DMS53 (cell line): ENCODE measurements around the gene AP5B1.
"Not testable (repeated sequence)": the region's sequence is repeated elsewhere in the genome, so short reads cannot be mapped to it uniquely, and the experiment has no call there.

ENCODE experiments used
- DNase-seq: peaks from one replicate; lab custom pipeline; 2025; lab: John Stamatoyannopoulos, UW

The AP5B1 gene

DNA sequence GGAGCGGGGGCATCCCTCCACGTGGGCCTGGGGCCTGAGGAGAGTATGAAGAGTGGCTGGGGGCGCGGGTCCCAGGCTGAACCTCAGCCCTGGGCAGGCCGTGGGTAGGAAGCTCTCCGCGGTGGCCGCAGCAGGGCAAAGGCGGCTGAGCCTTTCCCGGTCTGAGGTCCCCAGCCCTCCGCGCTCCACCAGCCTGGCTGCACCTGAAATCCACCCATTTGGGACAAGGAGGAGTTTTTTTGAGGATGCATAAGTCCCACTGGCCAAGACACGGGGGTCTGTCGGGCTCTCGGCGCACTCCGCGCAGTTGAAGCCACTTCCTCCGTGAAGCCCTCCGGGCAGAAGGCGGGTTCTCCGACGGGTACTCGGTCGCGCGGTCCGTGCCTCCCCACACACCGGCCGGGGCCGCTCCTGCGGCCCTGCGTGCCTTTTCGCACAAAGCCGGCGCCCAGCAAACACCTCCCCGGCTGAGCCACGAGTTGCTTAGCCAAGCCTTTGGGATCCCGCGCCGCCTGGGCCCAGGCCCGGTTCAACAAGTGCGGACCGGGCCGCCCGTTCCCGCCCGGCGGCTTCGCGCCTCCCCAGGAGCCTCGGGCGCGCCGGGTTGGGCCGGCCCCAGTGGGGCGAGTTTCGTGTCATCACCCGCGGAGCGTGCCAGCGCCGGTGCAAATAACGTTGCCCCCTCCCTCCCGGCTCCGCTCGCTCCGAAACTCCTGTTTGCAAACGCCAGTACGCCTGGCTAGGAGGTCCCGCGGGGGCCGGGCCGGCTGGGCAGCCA lies 5.4 kb upstream of the AP5B1 start:
- DNase-seq, result peak; percentile 69

DNA sequence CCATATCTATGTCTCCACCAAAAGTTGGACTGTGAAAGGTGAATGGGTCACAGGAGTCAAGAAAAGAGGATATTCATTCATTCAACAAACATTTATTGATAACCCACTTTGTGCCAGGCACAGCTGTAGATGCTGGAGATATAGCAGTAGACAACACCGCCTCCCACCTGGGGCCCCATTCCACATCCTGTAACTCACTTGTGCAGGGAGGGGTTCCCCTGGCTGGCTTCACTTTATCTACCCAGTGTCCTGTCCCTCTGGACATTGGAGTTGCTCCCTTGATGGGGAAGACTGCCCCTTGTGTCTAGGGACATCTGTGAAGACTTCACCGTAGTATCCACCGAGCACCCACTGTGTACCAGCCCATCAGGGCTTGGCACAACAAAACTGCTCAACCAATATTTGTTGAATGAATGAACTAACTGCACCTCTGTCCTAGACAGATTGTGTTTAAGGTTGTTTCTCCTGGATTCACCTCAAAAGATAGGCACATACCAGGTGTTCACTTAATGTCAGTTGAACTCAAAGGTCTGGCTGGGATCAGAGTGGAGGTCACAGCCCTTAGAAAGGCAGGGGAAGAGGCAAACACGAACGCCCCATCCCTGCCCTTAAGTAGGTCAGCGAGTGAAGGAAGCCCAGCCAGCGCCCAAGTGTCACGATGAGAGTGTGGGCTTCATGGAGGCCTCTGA lies 4.7 kb upstream of the AP5B1 start:
- DNase-seq, result no peak

DNA sequence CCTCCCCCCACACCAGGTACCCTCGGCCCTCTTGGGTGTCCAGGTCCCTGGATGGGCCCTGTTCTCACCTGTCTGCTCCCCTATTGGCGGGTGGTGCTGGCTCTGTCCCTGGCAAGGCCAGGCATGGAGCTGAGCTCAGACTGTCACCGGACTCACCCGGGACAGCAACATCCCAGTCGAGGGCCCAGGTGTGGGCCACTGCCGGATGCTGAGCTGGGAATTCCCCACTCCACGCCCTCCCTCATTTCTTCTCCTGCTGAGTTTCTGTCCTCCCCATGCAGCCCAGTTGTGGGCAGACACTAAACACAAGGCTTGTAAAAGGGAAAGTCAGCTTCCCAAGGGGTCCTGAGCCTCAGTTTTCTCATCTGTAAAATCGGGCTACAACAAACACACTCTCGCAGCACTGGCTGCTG lies 2.0 kb upstream of the AP5B1 start:
- peak; percentile 28 for DNase-seq

DNA sequence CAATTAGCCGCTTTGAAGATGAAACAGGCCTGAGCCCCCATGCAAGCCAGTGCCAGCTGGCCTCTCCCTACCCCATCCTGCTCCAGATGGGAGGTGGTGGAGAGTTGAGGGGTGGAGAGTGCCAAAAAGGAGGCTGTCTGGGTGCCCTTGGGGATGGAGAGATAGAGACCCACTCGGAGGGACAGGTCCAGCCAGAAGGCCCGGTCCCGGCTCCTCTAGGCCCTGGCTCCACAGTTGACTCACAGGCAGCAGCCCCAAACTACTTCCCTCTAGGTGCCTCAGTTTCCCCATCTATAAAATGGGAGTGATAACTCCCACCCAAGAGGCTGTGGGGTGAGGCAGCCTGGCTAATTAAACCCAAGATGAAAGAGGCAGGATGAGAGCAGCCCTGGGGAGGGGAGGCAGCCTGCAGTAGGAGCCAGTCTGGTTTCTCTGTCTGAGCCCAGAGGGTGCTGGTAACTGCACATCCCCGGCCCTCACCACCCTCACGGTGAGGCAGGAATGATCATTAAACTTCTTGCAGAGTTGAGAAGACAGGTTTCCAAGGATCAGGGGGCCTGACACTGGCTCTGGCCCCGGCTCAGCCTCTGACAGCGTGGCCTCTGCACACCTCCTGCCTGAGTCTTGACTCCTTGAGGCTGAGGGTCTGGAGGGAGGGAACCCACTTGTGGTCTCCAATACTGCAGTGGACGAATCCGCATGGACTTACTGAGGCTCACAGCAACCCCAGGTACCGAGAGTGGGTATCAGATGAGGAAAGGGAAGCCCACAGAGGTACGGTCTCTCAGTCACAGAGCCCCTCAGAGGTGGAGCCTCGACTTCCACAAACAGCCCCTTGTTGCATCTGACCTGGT lies 1.4 kb upstream of the AP5B1 start:
- DNase-seq, result no peak

DNA sequence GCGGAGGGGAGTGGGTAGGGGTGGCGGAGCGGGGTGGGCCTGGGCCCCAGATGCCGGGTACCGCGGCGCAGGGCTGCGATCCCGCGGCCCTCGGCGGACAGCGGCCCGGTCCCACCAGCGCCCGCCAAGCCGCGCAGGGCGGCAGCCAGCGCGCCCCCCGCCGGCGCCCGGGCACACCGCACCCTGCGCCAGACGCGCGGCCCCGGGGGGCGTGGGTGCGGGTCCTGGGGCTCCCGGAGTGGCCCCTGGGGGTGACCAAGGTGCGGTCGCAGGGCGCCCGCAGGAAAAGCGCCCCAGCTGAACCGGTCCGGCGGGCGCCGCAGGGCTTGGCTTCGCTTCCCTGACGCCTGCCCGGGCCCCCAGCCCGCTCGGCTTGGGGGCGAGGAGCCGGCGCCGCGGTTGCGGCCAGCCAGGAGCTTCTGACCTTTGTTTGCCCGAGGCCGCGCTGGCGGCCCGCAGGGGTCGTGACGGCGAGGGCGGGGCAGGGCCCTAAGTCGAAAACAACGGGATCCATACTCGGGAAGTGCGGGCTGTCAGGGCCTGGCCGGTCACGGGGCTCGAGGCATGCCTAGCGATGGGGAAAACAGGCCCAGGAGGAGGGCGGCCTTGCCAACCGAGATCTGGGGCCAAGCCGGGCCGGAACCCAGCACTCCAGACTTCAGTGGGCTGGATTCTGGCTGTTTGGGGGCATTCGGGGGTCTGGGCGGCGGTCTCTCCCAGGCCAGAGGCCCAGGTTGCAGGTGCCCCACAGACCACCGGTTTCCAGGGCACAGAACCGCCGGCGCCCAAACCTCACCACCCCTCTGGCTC lies 581 bp upstream of the AP5B1 start:
- peak; percentile 82 for DNase-seq

DNA sequence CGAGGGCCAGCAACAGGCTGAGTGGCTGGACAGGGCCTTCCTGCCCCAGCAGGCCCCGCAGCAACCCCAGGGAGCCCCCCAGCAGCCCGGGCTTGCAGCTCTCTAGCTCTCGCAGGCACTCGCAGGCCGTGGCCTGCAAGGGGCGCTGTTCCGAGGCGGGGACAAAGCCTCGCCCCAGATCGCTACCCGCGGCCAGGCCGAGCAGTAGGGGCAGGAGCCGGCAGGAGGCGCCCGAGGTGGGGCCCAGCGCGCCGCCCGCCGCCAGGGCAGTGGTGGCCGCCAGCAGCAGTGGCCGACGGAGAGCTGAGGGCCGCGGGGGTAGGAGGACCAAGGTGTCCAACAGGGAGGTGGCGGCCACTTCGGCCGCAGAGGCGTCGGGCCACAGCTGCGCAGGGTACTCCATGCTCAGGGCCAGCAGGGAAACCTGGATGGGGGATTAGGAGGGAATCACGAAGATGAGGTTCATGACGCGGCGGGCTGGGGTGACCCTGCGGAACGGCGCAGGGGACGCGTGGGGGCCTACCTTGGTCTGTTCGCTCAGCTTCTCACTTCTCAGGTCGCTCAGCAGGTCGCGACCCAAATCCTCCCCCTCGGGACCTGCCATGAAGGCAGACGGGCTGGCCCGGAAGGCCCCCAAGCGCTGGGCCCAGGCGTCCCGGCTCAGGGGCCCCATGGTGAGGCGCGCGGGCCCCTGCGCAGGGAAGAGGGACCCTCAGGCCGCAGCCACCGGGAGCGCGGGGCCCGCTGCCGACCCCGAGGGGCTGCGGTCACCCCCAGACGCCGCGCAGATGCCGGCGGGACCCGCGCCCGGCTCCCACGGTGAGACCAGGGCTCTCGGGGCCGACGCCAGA lies 632 bp downstream of the AP5B1 start:
- peak; percentile 93 for DNase-seq

DNA sequence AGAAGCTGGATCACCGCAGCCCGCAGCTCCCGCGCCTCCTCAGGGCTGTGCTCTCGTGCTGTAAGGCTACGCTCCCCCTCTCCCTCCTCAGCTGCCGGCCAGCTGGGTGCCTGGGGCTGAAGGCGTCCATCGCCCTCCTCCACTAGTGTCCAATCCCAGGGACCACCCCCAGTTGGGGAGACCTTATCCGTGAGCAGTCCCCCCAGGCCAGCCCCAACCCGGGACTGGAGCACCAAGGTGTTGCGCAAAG lies 1.2 kb downstream of the AP5B1 start:
- no peak for DNase-seq

DNA sequence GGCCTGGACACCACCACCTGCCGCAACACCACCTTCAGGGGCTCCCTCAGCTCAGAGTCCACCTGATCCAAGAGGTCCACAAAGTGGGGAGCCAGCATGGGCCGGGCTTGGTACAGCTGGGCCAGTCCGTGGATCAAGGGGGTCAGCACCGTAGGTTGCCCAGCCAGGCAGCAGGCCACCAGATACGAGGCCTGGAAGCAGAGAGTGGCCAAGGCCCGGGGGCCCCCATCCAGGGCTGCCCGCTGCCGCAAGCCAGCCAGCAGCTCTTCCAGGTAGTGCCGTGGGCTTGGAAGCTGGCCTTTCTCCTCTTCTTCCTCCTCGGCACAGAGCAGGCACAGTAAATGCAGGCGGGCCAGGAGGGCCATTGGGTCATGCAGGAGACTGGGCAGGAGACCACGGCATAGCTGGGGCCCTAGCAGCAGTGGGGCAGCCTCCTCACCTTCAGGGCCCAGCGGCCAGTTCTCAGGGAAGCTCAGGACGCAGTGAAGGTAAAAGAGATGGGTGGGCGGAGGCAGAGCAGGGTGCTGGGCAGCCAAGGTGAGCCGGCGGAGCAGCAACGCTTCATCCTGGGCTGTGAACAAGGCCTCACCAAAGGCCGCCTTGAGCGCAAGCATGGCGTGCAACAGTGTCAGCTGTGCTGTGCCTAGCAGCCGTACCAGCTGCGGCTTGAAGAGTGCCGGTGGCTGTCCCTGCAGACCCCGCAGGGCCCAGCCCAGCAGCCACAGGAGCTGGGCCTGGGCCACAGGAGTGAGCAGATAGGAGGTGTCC lies 1.7 kb downstream of the AP5B1 start:
- DNase-seq, result no peak

DNA sequence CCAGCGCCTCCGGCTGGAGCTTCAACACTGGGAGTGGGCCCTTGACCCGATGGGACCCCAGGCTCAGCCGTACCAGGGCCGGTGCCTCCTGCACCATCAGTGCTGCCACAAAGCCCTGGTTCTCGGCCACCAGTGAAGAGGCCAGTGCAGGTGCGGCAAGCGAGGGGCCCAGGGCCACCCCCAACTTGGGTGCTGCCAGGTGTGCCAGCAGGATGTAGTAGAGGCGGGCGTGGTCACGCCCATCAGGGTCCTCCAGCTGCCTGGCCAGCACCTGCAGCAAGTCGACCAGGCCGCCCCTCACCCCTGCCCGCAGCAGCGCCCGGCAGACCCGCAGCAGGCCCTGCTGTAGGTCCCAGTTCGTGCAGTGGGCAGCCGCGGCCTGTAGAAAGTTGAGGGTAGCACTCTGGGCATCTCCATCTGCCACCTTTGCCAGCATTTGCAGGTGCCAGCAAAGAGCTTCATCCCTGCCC lies 2.3 kb downstream of the AP5B1 start:
- DNase-seq, result no peak

DNA sequence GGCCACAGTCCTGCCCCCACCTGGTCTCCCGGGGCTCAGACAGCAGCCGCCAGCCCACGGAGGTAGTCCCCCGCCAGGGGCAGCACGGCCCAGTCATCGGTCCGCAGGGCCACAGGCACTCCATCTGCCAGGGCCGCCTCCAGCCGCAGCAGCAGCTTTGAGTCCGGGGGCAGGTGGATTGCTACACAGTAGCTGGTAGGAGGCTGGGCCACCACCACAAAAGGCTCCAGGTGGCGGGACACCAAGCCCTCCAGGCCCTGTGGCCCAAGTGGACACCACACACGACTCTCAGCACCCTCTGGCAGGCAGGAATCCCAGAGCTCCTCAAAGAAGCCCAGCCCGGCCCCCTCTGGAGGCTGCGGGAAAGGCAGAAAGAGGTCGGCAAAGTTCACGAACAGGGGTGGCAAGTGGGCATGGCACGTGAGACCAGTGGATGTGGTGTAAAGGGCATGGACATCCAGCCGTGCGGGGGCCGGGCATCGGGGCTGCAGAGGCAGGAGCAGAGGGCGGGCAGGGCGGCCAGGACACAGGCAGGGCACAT lies 2.9 kb downstream of the AP5B1 start:
- no peak for DNase-seq

DNA sequence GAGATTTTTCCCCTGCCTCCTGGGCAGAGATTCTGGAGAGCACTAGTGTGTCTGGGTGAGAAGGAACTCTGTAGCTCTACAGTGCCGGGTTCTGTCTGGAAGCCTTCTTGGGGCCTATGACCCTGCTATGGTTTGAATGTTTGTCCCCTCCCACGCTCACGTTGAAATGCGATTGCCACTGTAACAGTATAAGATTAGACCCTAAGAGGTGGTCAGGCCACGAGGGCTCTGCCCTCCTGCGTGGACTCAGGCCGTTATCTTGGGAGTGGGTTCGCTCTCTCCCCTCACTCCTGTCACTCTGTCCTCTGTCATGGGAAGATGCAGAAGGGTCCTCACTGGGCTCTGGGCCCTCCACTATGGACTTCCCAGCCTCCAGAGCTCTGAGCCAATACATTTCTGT lies 3.5 kb downstream of the AP5B1 start:
- no peak for DNase-seq

DNA sequence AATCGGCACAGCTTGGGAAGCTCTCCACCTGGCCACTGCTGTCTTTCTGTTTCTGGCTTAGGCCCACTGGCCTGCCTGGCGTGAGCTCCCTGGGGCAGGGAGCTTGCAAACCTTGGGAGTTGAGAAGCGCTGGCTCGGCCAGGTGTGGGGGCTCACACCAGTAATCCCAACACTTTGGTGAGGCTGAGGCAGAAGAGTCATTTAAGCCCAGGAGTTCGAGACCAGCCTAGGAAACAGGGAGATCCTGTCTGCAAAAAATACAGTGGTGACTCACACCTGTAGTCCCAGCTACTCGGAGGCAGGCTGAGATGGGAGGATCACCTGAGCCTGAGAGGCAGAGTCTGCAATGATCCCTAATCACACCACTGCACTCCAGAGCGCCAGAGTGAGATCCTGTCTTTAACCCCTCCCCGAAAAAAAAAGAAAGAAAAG lies 4.0 kb downstream of the AP5B1 start:
- DNase-seq, result no peak

DNA sequence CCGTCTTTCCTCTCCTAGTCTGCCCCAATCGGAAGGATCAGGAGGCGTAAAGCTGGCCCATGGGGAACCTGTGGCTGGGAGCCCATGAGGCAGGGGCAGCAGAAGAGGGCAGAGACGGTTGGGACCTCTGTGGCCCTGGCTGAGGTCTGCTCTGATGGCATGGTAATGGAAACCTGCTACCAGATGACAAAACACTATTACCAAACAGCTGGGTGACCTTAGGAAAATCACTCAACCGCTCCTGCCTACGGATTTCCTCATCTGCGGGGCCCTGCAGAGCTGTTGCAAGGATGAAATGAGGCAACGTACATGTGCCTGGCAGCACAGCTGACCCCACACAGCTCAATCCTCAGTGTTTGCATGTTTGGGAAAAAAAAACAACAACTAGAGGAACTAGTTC lies 4.6 kb downstream of the AP5B1 start:
- no peak for DNase-seq

DNA sequence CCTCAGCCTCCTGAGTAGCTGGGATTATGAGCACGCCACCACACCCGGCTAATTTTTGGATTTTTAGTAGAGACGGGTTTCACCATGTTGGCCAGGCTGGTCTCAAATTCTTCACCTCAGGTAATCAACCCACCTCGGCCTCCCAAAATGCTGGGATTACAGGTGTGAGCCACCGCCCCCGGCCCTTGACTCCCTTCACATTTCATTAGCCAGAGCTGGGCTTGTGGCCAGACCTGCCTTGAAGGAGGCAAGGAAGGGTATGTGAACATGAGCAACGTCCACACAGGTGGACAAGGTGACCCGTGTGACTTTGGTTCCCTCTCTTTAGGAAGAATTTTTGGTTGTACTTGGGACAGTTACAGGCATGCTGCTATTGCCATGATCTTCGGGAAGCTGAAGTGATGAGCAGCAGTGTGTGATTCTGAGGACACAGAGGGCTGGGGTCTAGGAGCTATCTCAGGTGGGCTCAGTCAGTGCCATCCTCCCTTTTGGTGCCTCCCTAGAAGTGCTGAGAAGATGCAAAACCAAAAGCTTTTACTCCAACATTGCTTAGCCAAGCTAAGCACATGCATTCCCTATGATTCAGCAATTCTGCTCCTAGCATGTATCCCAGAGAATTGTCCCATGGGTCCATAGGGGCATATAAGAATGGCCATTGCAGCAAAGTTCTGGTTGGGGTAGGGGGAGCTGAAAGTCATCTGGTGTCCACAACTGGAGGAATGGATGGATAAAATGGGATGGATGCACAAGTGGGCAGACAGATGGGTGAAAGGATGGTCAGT lies 6.1 kb downstream of the AP5B1 start:
- no peak for DNase-seq

DNA sequence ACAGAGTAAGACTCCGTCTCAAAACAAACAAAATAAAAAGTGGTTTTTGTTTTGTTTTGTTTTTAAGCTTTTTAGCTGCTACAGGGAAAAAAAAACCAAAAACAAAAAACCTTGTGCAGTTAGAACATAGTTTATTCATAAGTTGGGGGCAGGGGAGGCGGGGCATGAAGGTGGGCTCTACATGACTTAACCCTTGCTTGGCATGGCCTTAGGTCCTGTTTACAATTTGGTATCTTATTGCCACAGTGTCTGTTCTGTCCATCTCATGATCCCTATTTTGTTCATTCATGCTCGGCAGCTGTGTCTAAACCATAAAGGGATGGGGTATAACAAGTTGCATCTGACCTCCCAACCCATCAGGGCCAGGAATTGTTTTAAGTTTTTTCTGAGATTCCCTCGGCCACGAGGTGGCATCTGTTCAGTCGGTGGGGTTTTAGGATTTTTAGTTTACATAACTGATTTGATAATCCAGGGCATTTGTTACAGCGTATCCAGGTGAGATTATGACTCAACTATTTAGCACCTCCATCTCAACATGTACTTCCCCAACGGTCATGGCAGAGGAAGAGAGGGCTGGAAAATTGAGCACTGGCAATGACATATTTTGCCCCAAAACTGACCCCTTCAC lies 6.9 kb downstream of the AP5B1 start:
- DNase-seq, result no peak

DNA sequence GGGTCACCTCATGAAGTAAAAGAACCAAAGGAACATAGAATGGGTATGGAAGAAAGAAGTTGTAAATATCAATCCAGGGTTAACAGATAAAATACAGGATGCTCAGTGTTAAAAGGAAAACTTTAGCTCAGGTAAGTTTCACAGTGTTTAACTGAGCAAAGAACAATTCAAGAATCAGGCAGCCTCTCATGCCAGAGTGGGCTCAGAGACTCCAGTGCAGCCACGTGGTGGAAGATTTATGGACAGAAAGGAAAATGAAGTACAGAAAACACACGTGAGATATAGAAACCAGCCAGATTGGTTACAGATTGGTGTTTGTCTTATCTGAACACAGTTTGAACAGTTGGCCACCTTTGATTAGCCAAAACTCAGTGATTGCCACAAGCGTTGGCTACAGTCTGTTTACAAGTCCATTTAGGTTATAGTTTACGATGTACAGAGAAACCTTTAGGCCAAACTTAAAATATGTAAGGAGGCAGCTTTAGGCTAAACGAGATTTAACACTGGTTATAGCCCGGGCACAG lies 9.1 kb downstream of the AP5B1 start:
- no peak for DNase-seq

DNA sequence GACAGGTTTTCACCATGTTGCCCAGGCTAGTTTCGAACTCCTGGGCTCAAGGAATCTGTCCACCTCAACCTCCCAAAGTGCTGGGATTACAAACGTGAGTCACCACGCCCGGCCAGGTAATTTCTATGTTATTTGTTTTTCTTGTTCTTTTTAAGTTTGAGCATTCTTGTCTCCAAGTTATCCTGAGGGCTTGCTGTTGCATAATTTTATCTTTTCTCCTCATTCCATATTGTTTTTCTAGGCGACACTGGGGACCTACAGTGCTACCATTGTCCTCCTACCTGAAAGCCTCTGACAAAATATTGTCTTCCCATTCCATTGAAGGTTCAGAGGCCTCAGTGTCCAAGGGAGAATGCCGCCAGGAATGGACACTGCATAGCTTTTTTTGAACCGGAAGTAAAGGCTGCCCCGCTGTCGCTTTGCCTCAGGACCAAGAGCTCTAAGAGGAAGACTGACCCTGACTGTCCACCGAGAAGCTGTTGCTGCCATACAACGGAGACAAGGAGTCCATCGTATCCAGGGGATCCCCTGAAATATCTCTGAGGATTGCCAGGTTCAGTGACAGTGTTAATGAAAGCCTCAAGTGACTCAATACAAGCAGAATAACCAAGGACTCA lies 9.7 kb downstream of the AP5B1 start:
- no peak for DNase-seq

DNA sequence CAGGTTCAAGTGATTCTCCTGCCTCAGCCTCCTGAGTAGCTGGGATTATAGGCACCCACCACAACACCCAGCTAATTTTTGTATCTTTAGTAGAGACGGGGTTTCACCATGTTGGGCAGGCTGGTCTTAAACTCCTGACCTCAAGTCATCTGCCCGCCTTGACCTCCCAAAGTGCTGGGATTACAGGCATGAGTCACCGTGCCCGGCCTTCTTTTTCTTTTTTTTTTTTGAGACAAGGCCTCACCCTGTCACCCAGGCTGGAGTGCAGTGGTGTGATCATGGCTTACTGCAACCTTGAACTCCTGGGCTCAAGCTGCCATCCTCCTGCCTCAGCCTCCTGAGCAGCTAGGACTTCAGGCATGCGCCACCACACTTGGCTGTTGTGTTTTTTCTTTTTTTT lies 13.0 kb downstream of the AP5B1 start:
- not testable (repeated sequence) for DNase-seq
